DMS79 (cell line): ENCODE data around the gene NBDY.
"Not testable (repeated sequence)": the region's sequence is repeated elsewhere in the genome, so short reads cannot be mapped to it uniquely, and the experiment has no call there.

Source experiments
- DNase-seq: peaks from one replicate; lab custom pipeline; 2025; lab: John Stamatoyannopoulos, UW

Gene NBDY, protein sequence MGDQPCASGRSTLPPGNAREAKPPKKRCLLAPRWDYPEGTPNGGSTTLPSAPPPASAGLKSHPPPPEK

DNA sequence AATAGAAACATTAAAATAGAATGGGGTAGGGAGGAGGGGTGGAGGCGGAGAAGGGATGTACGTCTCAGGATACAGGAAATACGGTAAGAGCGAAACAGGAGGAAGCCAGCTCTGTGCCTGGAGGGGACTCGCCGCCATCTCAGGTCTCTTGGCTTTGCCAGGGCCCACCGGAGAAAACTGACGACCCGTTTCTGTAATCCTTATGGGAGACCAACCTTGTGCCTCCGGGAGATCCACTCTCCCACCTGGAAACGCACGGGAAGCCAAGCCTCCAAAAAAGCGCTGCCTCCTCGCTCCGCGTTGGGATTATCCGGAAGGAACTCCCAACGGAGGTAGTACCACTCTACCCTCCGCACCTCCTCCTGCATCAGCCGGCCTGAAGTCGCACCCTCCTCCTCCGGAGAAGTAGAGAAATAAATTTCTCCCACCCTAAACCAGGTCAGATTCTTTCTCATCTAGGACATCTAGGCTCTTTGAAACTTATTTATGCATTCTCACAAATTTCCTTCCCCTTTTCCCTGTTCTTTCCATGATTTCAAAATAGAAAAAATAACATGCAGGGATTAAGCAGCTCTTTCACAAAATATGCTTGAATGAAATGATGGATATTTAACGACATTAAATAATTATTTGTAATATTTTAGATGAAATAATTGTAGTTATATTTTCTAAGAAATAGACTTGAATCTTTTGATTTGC is at the start of gene NBDY:
Gene NBDY (plus strand): TSS at position 92 of the 699 bp plus-strand sequence. CDS start 111 bp downstream, at position 203.
- peak; percentile 41 for DNase-seq

DNA sequence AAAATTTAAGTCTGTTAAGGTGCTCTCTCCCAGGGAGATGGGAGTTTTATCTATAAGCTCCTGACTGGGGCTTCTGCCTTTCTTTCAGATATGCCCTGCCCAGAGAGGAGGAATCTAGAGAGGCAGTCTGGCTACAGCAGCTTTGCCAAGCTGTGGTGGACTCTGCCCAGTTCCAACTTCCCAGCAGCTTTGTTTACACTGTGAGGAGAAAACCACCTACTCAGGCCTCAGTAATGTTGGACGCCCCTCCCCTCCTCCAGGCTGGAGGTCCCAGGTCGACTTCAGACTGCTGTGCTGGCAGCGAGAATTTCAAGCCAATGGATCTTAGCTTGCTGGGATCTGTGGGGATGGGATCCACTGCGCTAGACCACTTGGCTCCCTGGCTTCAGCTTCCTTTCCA is 24.5 kb upstream of the NBDY start:
- DNase-seq = not testable (repeated sequence)

DNA sequence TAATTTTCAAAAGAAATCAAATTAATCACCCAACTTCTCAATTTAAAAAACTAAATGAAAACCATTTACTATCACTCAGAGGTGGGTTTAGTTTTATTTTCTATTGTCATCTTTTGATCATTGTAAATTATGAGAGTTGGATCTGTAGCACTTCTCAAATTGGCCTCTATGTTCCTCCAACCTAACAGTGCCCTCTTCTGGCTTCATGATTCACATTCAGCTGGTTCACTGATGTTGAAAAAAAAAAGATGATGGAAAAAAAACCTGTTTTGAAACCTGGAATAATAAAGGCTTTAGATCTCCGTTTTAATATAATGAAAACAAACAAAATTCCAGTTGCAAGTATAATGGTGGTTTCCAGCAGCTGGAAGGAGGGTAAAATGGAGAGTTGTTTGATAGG is 2.4 kb upstream of the NBDY start:
- DNase-seq = peak; percentile 23

DNA sequence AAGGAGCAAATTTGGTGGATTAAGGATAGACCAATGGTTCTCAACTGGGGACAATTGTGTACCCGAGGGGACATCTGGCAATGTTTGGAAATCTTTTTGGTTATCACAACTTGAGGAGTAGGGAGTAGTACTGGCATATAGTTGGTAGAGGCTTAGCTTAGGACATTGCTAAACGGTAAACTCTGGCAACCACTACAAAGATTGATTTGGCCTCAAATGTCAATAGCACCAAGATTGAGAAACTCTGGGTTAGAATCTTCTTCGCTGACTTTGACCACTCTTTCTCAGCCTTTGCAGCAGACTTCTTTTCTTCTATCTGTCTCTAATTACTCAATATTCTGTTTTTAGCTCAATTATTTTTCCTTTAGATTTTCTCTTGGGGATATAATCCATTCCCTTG is 1.5 kb upstream of the NBDY start:
- no peak for DNase-seq

GRCh38 chrX:56728321-56728720 is 722 bp upstream of the NBDY start:
- no peak for DNase-seq

- peak; percentile 8 for DNase-seq
These were observed 291 bp upstream of the NBDY start for GRCh38 chrX:56728752-56729151.

DNA sequence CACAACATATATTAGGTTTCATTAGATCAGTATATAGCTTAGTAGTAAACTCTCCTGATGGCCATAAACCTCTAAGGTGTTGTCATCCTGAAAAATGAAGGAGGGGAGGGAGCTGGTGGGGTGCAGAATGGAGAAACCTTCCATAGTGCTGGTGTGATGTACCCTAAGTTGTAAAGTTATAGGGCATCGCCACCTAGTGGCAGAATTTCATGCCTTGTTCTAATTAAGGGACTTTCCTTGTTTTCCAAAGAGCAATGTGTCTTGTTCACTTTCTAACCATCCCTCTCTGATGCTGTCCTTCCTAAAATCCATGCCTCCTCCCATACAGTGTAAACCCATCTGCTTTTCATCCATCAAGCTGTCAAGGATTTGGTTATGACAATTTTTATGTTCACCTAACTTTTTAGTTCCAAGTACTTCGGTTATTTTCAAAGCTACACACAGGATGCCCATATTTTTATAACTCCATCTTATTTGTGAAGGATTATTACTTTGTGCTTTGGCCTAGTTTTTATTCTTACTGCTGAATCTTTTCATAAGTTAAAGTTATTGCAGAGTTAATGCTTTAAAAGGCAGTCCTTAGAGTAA is 4.5 kb downstream of the NBDY start:
- no peak for DNase-seq

GRCh38 chrX:56736219-56736618 is 7.2 kb downstream of the NBDY start:
- DNase-seq = no peak

DNA sequence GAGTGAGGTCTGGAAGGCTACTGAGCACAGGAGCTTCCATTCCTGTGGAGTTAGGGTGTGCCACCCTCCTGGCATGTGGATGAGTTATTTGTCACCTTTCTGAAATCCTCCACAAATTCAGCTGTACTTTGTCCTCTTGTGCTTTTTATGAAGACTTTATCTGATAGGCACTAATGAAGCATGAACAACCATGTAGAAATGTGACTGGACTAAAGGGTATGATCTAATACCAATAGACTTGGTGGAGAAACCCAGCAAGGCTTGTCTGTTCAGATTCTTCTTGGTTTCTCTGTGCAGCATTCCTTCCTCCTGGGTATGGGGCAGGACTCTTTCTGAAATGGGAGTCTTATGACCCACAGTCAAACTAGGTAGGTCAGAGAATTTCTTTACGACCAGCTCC is 9.6 kb downstream of the NBDY start:
- no peak for DNase-seq

- no peak for DNase-seq
These were observed 16.0 kb downstream of the NBDY start for GRCh38 chrX:56744996-56745395.

DNA sequence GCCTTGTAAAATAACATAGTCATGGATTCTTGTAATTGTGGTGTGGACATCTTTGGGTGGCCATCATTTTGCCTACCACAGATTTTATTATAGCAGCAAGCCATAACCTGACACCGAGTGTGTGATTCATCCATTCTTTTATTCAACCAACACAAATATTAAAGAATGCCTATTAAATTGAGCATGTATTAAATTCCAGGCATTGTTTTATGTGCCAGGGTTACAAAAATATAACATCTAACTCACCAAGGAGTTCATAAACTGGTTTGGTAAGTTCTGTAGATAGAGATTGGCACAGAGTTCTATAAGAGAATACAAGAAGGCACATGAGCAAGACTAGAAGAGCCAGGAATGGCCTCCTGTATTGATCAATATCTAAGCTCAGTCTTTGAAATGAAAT is 18.0 kb downstream of the NBDY start:
- DNase-seq = no peak

DNA sequence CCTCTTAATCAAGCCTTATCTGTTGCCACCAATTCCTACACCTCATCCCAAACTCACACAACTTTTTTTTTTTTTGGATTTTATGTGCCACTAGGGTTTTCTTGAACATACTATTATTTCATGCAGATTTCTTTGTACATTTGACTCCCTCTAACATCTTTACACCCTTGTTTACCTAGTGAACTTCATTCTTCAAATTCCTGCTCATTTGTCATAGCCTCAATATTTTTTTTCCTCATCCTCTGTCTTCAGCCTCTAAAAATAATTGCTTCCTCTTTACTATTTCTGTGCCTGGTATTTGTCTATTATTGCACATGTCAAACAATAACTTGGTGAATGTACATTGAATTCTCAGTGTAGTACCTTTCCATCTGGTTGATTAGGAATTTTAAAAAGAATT is 22.0 kb downstream of the NBDY start:
- DNase-seq = no peak

DNA sequence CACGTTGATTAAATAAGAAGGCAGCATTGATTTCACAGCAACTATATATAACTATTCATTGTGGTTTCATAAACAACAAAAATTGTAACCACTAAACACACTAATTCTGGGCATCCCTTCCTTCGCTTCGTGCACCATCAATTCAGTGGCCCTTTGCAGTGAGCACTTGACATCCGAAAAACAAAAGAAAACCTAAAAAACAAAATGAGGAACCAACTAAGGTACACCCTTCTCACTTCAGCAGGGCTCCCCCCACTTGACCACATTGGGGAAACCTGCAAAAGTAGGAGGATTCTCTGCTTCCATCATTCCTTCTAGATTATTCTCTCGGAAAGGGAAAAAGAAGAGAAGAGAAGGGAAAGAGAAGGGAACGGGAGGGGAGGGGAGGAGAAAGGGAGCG is 28.3 kb downstream of the NBDY start:
- DNase-seq = no peak

DNA sequence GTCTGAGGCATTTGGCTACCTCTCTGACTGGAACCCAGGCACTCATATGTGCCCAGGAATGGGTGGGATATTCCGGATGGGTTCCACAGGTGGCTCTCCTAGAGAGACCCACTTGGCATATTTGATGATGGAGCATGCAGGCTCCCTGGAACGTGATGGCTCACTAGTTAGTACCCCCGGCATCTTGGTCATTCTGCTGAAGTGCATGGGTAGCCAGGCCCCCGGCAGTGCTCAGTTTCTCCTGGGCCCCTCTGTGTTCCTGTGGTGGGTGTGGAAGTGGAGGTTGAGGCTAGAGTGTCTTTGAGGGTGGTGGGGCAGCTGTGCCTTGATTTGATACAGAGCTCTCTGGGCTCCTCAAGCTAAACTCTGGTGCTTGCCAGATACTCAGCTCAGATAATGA is 29.4 kb downstream of the NBDY start:
- DNase-seq = no peak

GRCh38 chrX:56759736-56760409 is 30.8 kb downstream of the NBDY start:
- no peak for DNase-seq

DNA sequence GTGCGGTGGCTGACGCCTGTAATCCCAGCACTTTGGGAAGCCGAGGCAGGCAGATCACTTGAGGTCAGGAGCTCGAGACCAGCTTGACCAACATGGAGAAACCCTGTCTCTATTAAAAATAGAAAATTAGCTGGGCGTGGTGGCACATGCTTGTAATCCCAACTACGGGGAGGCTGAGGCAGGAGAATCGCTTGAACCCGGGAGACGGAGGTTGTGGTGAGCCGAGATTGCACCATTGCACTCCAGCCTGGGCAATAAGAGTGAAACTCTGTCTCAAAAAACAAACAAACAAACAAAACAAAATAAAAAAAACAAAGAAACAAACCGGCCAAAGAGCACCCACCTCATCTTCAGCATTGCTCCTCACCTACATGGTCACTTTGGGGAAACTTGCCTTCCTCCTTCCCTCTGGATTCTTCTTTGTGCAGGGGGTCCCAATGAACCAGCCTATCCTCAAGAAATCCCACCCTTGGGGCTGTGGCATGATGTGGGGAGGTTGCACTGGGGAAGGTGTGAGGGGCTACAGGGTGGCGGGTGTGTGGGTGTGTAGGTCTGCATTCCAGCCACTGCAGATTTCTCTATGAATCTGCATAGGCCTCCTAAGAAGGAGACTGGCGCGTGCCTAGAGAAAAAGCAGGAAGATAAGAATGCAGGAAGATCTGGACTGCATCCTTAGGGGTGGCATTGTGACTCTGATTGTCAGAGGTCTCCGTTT is 31.5 kb downstream of the NBDY start:
- DNase-seq = not testable (repeated sequence)

GRCh38 chrX:56761167-56761566 is 32.1 kb downstream of the NBDY start:
- DNase-seq = no peak

GRCh38 chrX:56762220-56762619 is 33.2 kb downstream of the NBDY start:
- DNase-seq = no peak

GRCh38 chrX:56762707-56763555 is 33.9 kb downstream of the NBDY start:
- DNase-seq = no peak

GRCh38 chrX:56763556-56764152 is 34.6 kb downstream of the NBDY start:
- DNase-seq = no peak
